Astrocyte (in vitro differentiated cells and primary cell): ENCODE measurements around the gene CCZ1. TPM values are rescaled to one million over a fixed set of nuclear protein-coding genes. Genes with fewer than 3 reads are reported as not detected.
"Not testable (repeated sequence)": the region's sequence is repeated elsewhere in the genome, so short reads cannot be mapped to it uniquely, and the experiment has no call there.

Experiments used
- DNase-seq: peaks from one replicate; pipeline ENCODE4 v3.0.0-alpha.2; 2010; ENCODE audit warnings: low read depth
- FAIRE-seq: peaks from 2 replicates; lab custom pipeline; 2011; peaks lifted over from hg19 to GRCh38; lab: Jason Lieb, UNC
- H2AFZ ChIP-seq: 2 replicates; pipeline ENCODE4 v1.6.0; 2012; ENCODE audit warnings: low read depth, low read length, inconsistent platforms
- H3K27ac ChIP-seq: 2 replicates; pipeline ENCODE4 v1.5.1; 2011; ENCODE audit warnings: low read depth, low read length, inconsistent platforms
- H3K27me3 ChIP-seq: 2 replicates; pipeline ENCODE4 v1.6.0; 2011; ENCODE audit warnings: low read length, inconsistent platforms; ENCODE audit not compliant: insufficient read depth
- H3K36me3 ChIP-seq: 2 replicates; pipeline ENCODE4 v1.5.1; 2011; ENCODE audit warnings: low read length, inconsistent platforms; ENCODE audit not compliant: insufficient read depth
- H3K4me1 ChIP-seq: 2 replicates; pipeline ENCODE4 v1.5.1; 2011; ENCODE audit warnings: low read length, inconsistent platforms; ENCODE audit not compliant: insufficient read depth
- H3K4me2 ChIP-seq: 2 replicates; pipeline ENCODE4 v1.6.0; 2012; ENCODE audit warnings: low read length, inconsistent platforms
- H3K4me3 ChIP-seq: 2 replicates; pipeline ENCODE4 v1.5.1; 2011; ENCODE audit warnings: low read depth, mild to moderate bottlenecking, low read length, inconsistent platforms; ENCODE audit not compliant: insufficient read depth
- H3K79me2 ChIP-seq: 2 replicates; pipeline ENCODE4 v1.6.0; 2012; ENCODE audit warnings: mild to moderate bottlenecking, low read length, inconsistent platforms; ENCODE audit not compliant: insufficient read depth
- H3K9ac ChIP-seq: 2 replicates; pipeline ENCODE4 v1.6.0; 2012; ENCODE audit warnings: mild to moderate bottlenecking, low read length, inconsistent platforms
- H3K9me3 ChIP-seq: 2 replicates; pipeline ENCODE4 v1.5.1; 2012; ENCODE audit warnings: low read depth, mild to moderate bottlenecking, low read length, inconsistent platforms; ENCODE audit not compliant: insufficient read depth
- H4K20me1 ChIP-seq: 2 replicates; pipeline ENCODE4 v1.6.0; 2012; ENCODE audit warnings: low read length, inconsistent platforms; ENCODE audit not compliant: insufficient read depth
- H3K27ac Mint-ChIP-seq: one replicate; pipeline ENCODE4 v1.8.0; 2021; ENCODE audit warnings: mild to moderate bottlenecking, mixed read lengths; ENCODE audit not compliant: unreplicated experiment
- H3K27me3 Mint-ChIP-seq: one replicate; pipeline ENCODE4 v1.8.0; 2021; ENCODE audit warnings: low read depth, mixed read lengths; ENCODE audit not compliant: unreplicated experiment
- H3K36me3 Mint-ChIP-seq: one replicate; pipeline ENCODE4 v1.8.0; 2021; ENCODE audit warnings: low read depth, mixed read lengths; ENCODE audit not compliant: unreplicated experiment
- H3K4me1 Mint-ChIP-seq: one replicate; pipeline ENCODE4 v1.8.0; 2021; ENCODE audit warnings: low read depth, mixed read lengths; ENCODE audit not compliant: unreplicated experiment
- H3K4me3 Mint-ChIP-seq: one replicate; pipeline ENCODE4 v1.8.0; 2021; ENCODE audit warnings: mild to moderate bottlenecking, moderate library complexity, mixed read lengths; ENCODE audit not compliant: unreplicated experiment
- H3K9me3 Mint-ChIP-seq: one replicate; pipeline ENCODE4 v1.8.0; 2021; ENCODE audit warnings: mild to moderate bottlenecking, mixed read lengths; ENCODE audit not compliant: unreplicated experiment
- CTCF ChIP-seq: IDR thresholded peaks from 2 replicates; pipeline ENCODE4 v1.5.1; 2011; ENCODE audit warnings: low read depth, mild to moderate bottlenecking, inconsistent platforms, low read length, moderate library complexity; ENCODE audit not compliant: insufficient read depth
- EZH2 ChIP-seq: IDR thresholded peaks from 2 replicates; pipeline ENCODE4 v1.6.1; 2012; ENCODE audit warnings: mild to moderate bottlenecking, low read length, inconsistent platforms; ENCODE audit not compliant: insufficient read depth
- total RNA-seq: library from RNA; stranded (reverse); gene quantifications from 2 replicates; pipeline ENCODE4 v1.2.1, GENCODE V29; 2021

CCZ1 gene
- total RNA-seq, 1 donor from 2014 or later, result 69.2 TPM

GRCh38 chr7:5867060-5867459 lies 31.5 kb upstream of the CCZ1 start:
- H3K9me3 ChIP-seq, result no peaks in the 10 kb centered on the region
- no peaks in the 10 kb centered on the region for H3K4me1 ChIP-seq
- H3K27me3 Mint-ChIP-seq, result peaks cover 25% of the 10 kb centered on the region
- H3K4me3 ChIP-seq, result no peak overlapping the region
- H3K9me3 Mint-ChIP-seq, result peaks cover 2% of the 10 kb centered on the region
- no peak overlapping the region for H3K27ac Mint-ChIP-seq
- no peaks in the 10 kb centered on the region for H3K36me3 Mint-ChIP-seq
- H2AFZ ChIP-seq, result no peak overlapping the region
- no peaks in the 10 kb centered on the region for H3K79me2 ChIP-seq
- no peaks in the 10 kb centered on the region for H4K20me1 ChIP-seq
- DNase-seq (no peak), FAIRE-seq (no peak)
- no peak overlapping the region for H3K9ac ChIP-seq
- no peaks in the 10 kb centered on the region for H3K36me3 ChIP-seq
- no peak overlapping the region for H3K4me3 Mint-ChIP-seq
- TF ChIP-seq CTCF, result no peak
- no peak for TF ChIP-seq EZH2
- peaks cover 2% of the 10 kb centered on the region for H3K4me1 Mint-ChIP-seq
- H3K27me3 ChIP-seq, result peaks cover 4% of the 10 kb centered on the region
- no peak overlapping the region for H3K27ac ChIP-seq
- H3K4me2 ChIP-seq, result no peak overlapping the region

- not testable (repeated sequence) for H3K4me2 ChIP-seq, H3K4me1 Mint-ChIP-seq, H2AFZ ChIP-seq, H3K79me2 ChIP-seq, H3K4me1 ChIP-seq, H3K27me3 Mint-ChIP-seq, H3K27ac Mint-ChIP-seq, H3K9me3 ChIP-seq, H3K9me3 Mint-ChIP-seq, H3K9ac ChIP-seq, H3K36me3 ChIP-seq, DNase-seq, H3K27ac ChIP-seq, FAIRE-seq, H3K27me3 ChIP-seq, H3K4me3 Mint-ChIP-seq, H4K20me1 ChIP-seq, H3K4me3 ChIP-seq, H3K36me3 Mint-ChIP-seq
Measured at GRCh38 chr7:5868928-5869341, 29.6 kb upstream of the CCZ1 start.

GRCh38 chr7:5869691-5870090 lies 28.8 kb upstream of the CCZ1 start:
- H3K27me3 ChIP-seq, result peaks cover 4% of the 10 kb centered on the region
- no peak for FAIRE-seq
- H3K4me2 ChIP-seq, result no peak overlapping the region
- no peak overlapping the region for H3K4me3 ChIP-seq
- peaks cover 5% of the 10 kb centered on the region for H3K27me3 Mint-ChIP-seq
- no peaks in the 10 kb centered on the region for H3K36me3 ChIP-seq
- H3K9ac ChIP-seq, result no peak overlapping the region
- H3K4me3 Mint-ChIP-seq, result no peak overlapping the region
- no peak overlapping the region for H3K27ac Mint-ChIP-seq
- no peaks in the 10 kb centered on the region for H3K79me2 ChIP-seq
- TF ChIP-seq EZH2, result no peak
- no peak for TF ChIP-seq CTCF
- H2AFZ ChIP-seq, result no peak overlapping the region
- no peaks in the 10 kb centered on the region for H4K20me1 ChIP-seq
- H3K36me3 Mint-ChIP-seq, result no peaks in the 10 kb centered on the region
- DNase-seq, result no peak
- H3K4me1 ChIP-seq, result no peaks in the 10 kb centered on the region
- no peaks in the 10 kb centered on the region for H3K9me3 ChIP-seq
- H3K9me3 Mint-ChIP-seq, result peaks cover 2% of the 10 kb centered on the region
- no peak overlapping the region for H3K27ac ChIP-seq
- peaks cover 2% of the 10 kb centered on the region for H3K4me1 Mint-ChIP-seq
